GM12878 (cell line): Measurements from ENCODE around the gene HERC2. TPM values are rescaled to one million over a fixed set of nuclear protein-coding genes. Genes with fewer than 3 reads are reported as not detected.
"Not testable (repeated sequence)": the region's sequence is repeated elsewhere in the genome, so short reads cannot be mapped to it uniquely, and the experiment has no call there.

Experiments
- ATAC-seq: fragments of 200-7000 bp; cut with Tn5 transposase; 3 replicates; pipeline ENCODE4 v1.9.1; 2020; ENCODE audit warnings: mild to moderate bottlenecking, moderate library complexity
- BruUV-seq: library from RNA; stranded (reverse); fragments of 400-500 nt; replicated peaks from 2 replicates; lab custom pipeline; 2021; lab: Mats Ljungman, UMichigan
- CTCF ChIA-PET: fragments of 300-600 bp; sonication (Branson Sonifier 250); formaldehyde crosslinking; extraction: SDS; loops from one replicate; lab custom pipeline; 2021; ENCODE audit warnings: inconsistent platforms; lab: Yijun Ruan, JAX
- POLR2A ChIA-PET: fragments of 350-600 bp; formaldehyde crosslinking; extraction: SDS; loops from one replicate; lab custom pipeline; 2021; ENCODE audit warnings: inconsistent platforms; lab: Charles Lee
- RAD21 ChIA-PET: fragments of 300-600 bp; sonication (Branson Sonifier 250); formaldehyde crosslinking; loops from one replicate; lab custom pipeline; 2023; ENCODE audit warnings: antibody characterized with exemption; ENCODE audit not compliant: unreplicated experiment; lab: Charles Lee
- SMC1A ChIA-PET: fragments of 300-600 bp; sonication (Branson Sonifier 250); formaldehyde crosslinking; loops from one replicate; lab custom pipeline; 2023; ENCODE audit not compliant: unreplicated experiment, uncharacterized antibody; lab: Charles Lee
- DNase-seq: peaks from one replicate; pipeline ENCODE4 v3.0.0-alpha.2; 2011; ENCODE audit warnings: low read depth, low spot score
- FAIRE-seq: peaks from 3 replicates; lab custom pipeline; 2011; peaks lifted over from hg19 to GRCh38; lab: Jason Lieb, UNC
- H2AFZ ChIP-seq: 2 replicates; pipeline ENCODE4 v1.6.0; 2011; ENCODE audit warnings: low read depth, low read length, control low read depth; ENCODE audit not compliant: control insufficient read depth
- H3K27ac ChIP-seq: 2 replicates; pipeline ENCODE4 v1.5.1; 2011; ENCODE audit warnings: control low read depth; ENCODE audit not compliant: control insufficient read depth, insufficient read depth
- H3K27me3 ChIP-seq, 2 experiments: replicated peaks in 1 of 2; 2 replicates each; pipeline versions ENCODE4 v1.6.0 to v1.6.1; 2011; ENCODE audit warnings: low read length in 1 of 2; ENCODE audit not compliant: control insufficient read depth in 2 of 2, insufficient read depth in 2 of 2
- H3K36me3 ChIP-seq, 2 experiments: 2 replicates each; pipeline ENCODE4 v1.5.1; 2011; ENCODE audit warnings: low read length in 1 of 2; ENCODE audit not compliant: control insufficient read depth in 2 of 2, insufficient read depth in 2 of 2
- H3K4me1 ChIP-seq: 2 replicates; pipeline ENCODE4 v1.6.1; 2011; ENCODE audit warnings: mild to moderate bottlenecking, low read length, moderate library complexity, mixed read lengths; ENCODE audit not compliant: control insufficient read depth, insufficient read depth
- H3K4me2 ChIP-seq: 2 replicates; pipeline ENCODE4 v1.6.0; 2011; ENCODE audit warnings: control low read depth; ENCODE audit not compliant: control insufficient read depth, insufficient read depth
- H3K4me3 ChIP-seq: fragments of 200-600 bp; sonication (generic); 2 replicates; pipeline ENCODE4 v1.5.1; 2016
- H3K79me2 ChIP-seq: 2 replicates; pipeline ENCODE4 v1.6.0; 2011; ENCODE audit warnings: low read length; ENCODE audit not compliant: control insufficient read depth, insufficient read depth
- H3K9ac ChIP-seq: 2 replicates; pipeline ENCODE4 v1.8.0; 2011; ENCODE audit warnings: low read length, control low read depth, mixed read lengths; ENCODE audit not compliant: control insufficient read depth, insufficient read depth
- H3K9me3 ChIP-seq: replicated peaks from 3 replicates; pipeline ENCODE4 v1.5.1; 2011; ENCODE audit warnings: mild to moderate bottlenecking, low read length; ENCODE audit not compliant: control insufficient read depth, insufficient read depth
- H4K20me1 ChIP-seq: 2 replicates; pipeline ENCODE4 v1.6.0; 2011; ENCODE audit not compliant: control insufficient read depth, insufficient read depth
- WGBS: methylation state at CpG from one replicate; pipeline ENCODE4 v1.1.6; 2016; ENCODE audit warnings: low lambda C conversion rate; ENCODE audit not compliant: insufficient replicate concordance, insufficient coverage; ENCODE audit errors: missing lambda C conversion rate; 5-methylcytosine and 5-hydroxymethylcytosine counted together
- in situ Hi-C: fragments of 300-500 bp; cut with MboI; formaldehyde crosslinking; loops from 9 replicates; pipeline ENCODE4 v1.14.3; 2018; ENCODE audit warnings: mixed read lengths
- intact Hi-C: fragments of 100-400 bp; cut with micrococcal nuclease; formaldehyde crosslinking; loops from one replicate; pipeline ENCODE4 v1.14.2; 2022; ENCODE audit not compliant: unreplicated experiment
- polyA plus RNA-seq, 11 experiments: library from polyadenylated mRNA; depleted of rRNA in 4 of 11; unstranded in 6 of 11; stranded (reverse) in 5 of 11; fragments of >200 nt; fragmentation: Nextera tagmentation in 4 of 11; fragmentation: Illumina TruSeq in 1 of 11; extraction: Ambion mirVana in 4 of 11; extraction: Trizol in 1 of 11; gene quantifications; 1 replicate in 1 of 11; 2 replicates in 10 of 11; pipeline versions ENCODE4 v1.2.1 to v1.2.3, GENCODE V29; 2011 to 2016; ENCODE audit warnings: inconsistent platforms in 2 of 11, missing spikeins in 2 of 11, low read depth in 1 of 11
- total RNA-seq, 4 experiments: library from RNA; depleted of rRNA in 3 of 4; stranded (reverse); fragments of >200 nt in 3 of 4; fragmentation: Illumina TruSeq in 1 of 4; extraction: Trizol in 1 of 4; gene quantifications; 2 replicates each; pipeline versions ENCODE4 v1.2.1 to v1.2.3, GENCODE V29; 2013 to 2021
- TF ChIP-seq, protein P1 (sequence below): fragments of 450-650 bp; IDR thresholded peaks from 2 replicates; pipeline ENCODE4 v1.6.1; 2016; ENCODE audit warnings: mild to moderate bottlenecking

HERC2 gene
- total and polyA plus RNA-seq, 10 of the 15 experiments (the other 5 are each of a cell fraction or from before 2014, with no cell fraction given): 6.1 to 39.0 (median 24.0) TPM

- not testable (repeated sequence) for FAIRE-seq
These were observed 83.7 kb downstream of the HERC2 start for GRCh38 chr15:28238296-28238695.

GRCh38 chr15:28231743-28232142 is 90.2 kb downstream of the HERC2 start:
- H3K4me2 ChIP-seq, H3K79me2 ChIP-seq, H4K20me1 ChIP-seq, DNase-seq, BruUV-seq, ATAC-seq, RAD21 ChIA-PET, H3K4me3 ChIP-seq, H3K36me3 ChIP-seq, H3K4me1 ChIP-seq, H3K27me3 ChIP-seq, H3K27ac ChIP-seq, FAIRE-seq, SMC1A ChIA-PET, CTCF ChIA-PET, H3K9ac ChIP-seq, intact Hi-C loops, H3K9me3 ChIP-seq, H2AFZ ChIP-seq, POLR2A ChIA-PET: not testable (repeated sequence)
- WGBS: 59% methylated on average over 6 of the region's 6 CpGs
- in situ Hi-C loops: loop anchor here (10.0 kb wide), 1 partner anchor 57 kb away; no protein-coding TSS in a partner anchor

More at GRCh38 chr15:28238296-28238695, 83.7 kb downstream of the HERC2 start:
- H3K4me2 ChIP-seq, H3K27ac ChIP-seq, H3K79me2 ChIP-seq, CTCF ChIA-PET, ATAC-seq, RAD21 ChIA-PET, DNase-seq, H4K20me1 ChIP-seq, H3K9ac ChIP-seq, H3K9me3 ChIP-seq, H3K4me3 ChIP-seq, POLR2A ChIA-PET, SMC1A ChIA-PET, H3K36me3 ChIP-seq, H3K4me1 ChIP-seq, H2AFZ ChIP-seq, BruUV-seq, H3K27me3 ChIP-seq, intact Hi-C loops: not testable (repeated sequence)
- TF ChIP-seq, protein P1, sequence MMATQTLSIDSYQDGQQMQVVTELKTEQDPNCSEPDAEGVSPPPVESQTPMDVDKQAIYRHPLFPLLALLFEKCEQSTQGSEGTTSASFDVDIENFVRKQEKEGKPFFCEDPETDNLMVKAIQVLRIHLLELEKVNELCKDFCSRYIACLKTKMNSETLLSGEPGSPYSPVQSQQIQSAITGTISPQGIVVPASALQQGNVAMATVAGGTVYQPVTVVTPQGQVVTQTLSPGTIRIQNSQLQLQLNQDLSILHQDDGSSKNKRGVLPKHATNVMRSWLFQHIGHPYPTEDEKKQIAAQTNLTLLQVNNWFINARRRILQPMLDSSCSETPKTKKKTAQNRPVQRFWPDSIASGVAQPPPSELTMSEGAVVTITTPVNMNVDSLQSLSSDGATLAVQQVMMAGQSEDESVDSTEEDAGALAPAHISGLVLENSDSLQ: peak; percentile 43; the same call in 1 of the 2 replicates
- in situ Hi-C loops: loop anchor here (10.0 kb wide), 1 partner anchor 63 kb away; no protein-coding TSS in a partner anchor
- 86% methylated on average over 4 of the region's 4 CpGs for WGBS

GRCh38 chr15:28231336-28231735 is 90.6 kb downstream of the HERC2 start:
- H3K9ac ChIP-seq, H3K9me3 ChIP-seq, H3K4me2 ChIP-seq, H4K20me1 ChIP-seq, H3K27me3 ChIP-seq, H2AFZ ChIP-seq, intact Hi-C loops, CTCF ChIA-PET, RAD21 ChIA-PET, ATAC-seq, POLR2A ChIA-PET, SMC1A ChIA-PET, H3K79me2 ChIP-seq, H3K4me1 ChIP-seq, H3K36me3 ChIP-seq, FAIRE-seq, H3K27ac ChIP-seq, DNase-seq, H3K4me3 ChIP-seq, BruUV-seq: not testable (repeated sequence)
- in situ Hi-C loops: loop anchor here (10.0 kb wide), 1 partner anchor 57 kb away; no protein-coding TSS in a partner anchor
- 96% methylated on average over 7 of the region's 7 CpGs for WGBS
